Glutamatergic neuron (in vitro differentiated cells): ENCODE data around the gene TANC1. TPM values are rescaled to one million over a fixed set of nuclear protein-coding genes. Genes with fewer than 3 reads are reported as not detected.

Source experiments
- DNase-seq: peaks from one replicate; pipeline ENCODE4 v3.0.0; 2022
- H3K27ac Mint-ChIP-seq: one replicate; pipeline ENCODE4 v1.8.0; 2020; ENCODE audit warnings: mild to moderate bottlenecking, mixed read lengths, inconsistent platforms; ENCODE audit not compliant: unreplicated experiment
- H3K27me3 Mint-ChIP-seq: one replicate; pipeline ENCODE4 v1.8.0; 2020; ENCODE audit warnings: mild to moderate bottlenecking, moderate library complexity, mixed read lengths, inconsistent platforms; ENCODE audit not compliant: unreplicated experiment
- H3K36me3 Mint-ChIP-seq: one replicate; pipeline ENCODE4 v1.8.0; 2020; ENCODE audit warnings: mild to moderate bottlenecking, mixed read lengths, inconsistent platforms; ENCODE audit not compliant: unreplicated experiment
- H3K4me1 Mint-ChIP-seq: one replicate; pipeline ENCODE4 v1.8.0; 2020; ENCODE audit warnings: mild to moderate bottlenecking, low read depth, mixed read lengths, inconsistent platforms; ENCODE audit not compliant: unreplicated experiment
- H3K4me3 Mint-ChIP-seq: one replicate; pipeline ENCODE4 v1.8.0; 2020; ENCODE audit warnings: mild to moderate bottlenecking, mixed read lengths, inconsistent platforms; ENCODE audit not compliant: unreplicated experiment
- H3K9me3 Mint-ChIP-seq: one replicate; pipeline ENCODE4 v1.8.0; 2020; ENCODE audit warnings: mild to moderate bottlenecking, moderate library complexity, mixed read lengths, inconsistent platforms; ENCODE audit not compliant: unreplicated experiment
- CTCF ChIP-seq: fragments of 200-600 bp; sonication (generic); IDR thresholded peaks from one replicate; pipeline ENCODE4 v1.5.0; 2021; ENCODE audit not compliant: partially characterized antibody, unreplicated experiment
- total RNA-seq: library from RNA; stranded (reverse); fragmentation: NEBNext Ultra II Directional; extraction: Animal tissue kit (Norgen Biotek cat#: 25700); gene quantifications from one replicate; pipeline ENCODE4 v1.2.1, GENCODE V29; 2021; ENCODE audit not compliant: unreplicated experiment

Gene TANC1
- total RNA-seq, 1 donor from 2014 or later: 14.9 TPM

- TF ChIP-seq CTCF: no peak
- no peak overlapping the region for H3K4me3 Mint-ChIP-seq
- H3K9me3 Mint-ChIP-seq: peaks cover 3% of the 10 kb centered on the region
- H3K36me3 Mint-ChIP-seq: peaks cover 20% of the 10 kb centered on the region
- H3K4me1 Mint-ChIP-seq: peaks cover 2% of the 10 kb centered on the region
- peaks cover 4% of the 10 kb centered on the region for H3K27me3 Mint-ChIP-seq
- H3K27ac Mint-ChIP-seq: no peak overlapping the region
- DNase-seq: no peak
These were observed 246.7 kb downstream of the TANC1 start for GRCh38 chr2:159215116-159215515.

GRCh38 chr2:159217676-159218075 lies 249.2 kb downstream of the TANC1 start:
- no peak overlapping the region for H3K4me3 Mint-ChIP-seq
- no peak overlapping the region for H3K27ac Mint-ChIP-seq
- no peaks in the 10 kb centered on the region for H3K4me1 Mint-ChIP-seq
- H3K36me3 Mint-ChIP-seq: peaks cover 20% of the 10 kb centered on the region
- DNase-seq: no peak
- peaks cover 4% of the 10 kb centered on the region for H3K27me3 Mint-ChIP-seq
- peaks cover 3% of the 10 kb centered on the region for H3K9me3 Mint-ChIP-seq
- TF ChIP-seq CTCF: no peak

- Mint-ChIP-seq H3K4me1 (no peaks in the 10 kb centered on the region), H3K9me3 (peaks cover 5% of the 10 kb centered on the region), H3K27ac (no peak overlapping the region), H3K4me3 (no peak overlapping the region), H3K27me3 (peaks cover 4% of the 10 kb centered on the region), H3K36me3 (peaks cover 20% of the 10 kb centered on the region)
- TF ChIP-seq CTCF: no peak
- DNase-seq: no peak
These were observed 249.9 kb downstream of the TANC1 start for GRCh38 chr2:159218389-159218788.

GRCh38 chr2:159219394-159219998 lies 251.1 kb downstream of the TANC1 start:
- Mint-ChIP-seq H3K4me1 (no peaks in the 10 kb centered on the region), H3K9me3 (peaks cover 5% of the 10 kb centered on the region), H3K27me3 (peaks cover 4% of the 10 kb centered on the region), H3K4me3 (no peak overlapping the region), H3K36me3 (peaks cover 20% of the 10 kb centered on the region), H3K27ac (no peak overlapping the region)
- no peak for DNase-seq
- TF ChIP-seq CTCF: no peak

GRCh38 chr2:159224061-159224813 lies 255.8 kb downstream of the TANC1 start:
- Mint-ChIP-seq H3K27ac (no peak overlapping the region), H3K4me3 (no peak overlapping the region), H3K9me3 (peaks cover 3% of the 10 kb centered on the region), H3K36me3 (no peaks in the 10 kb centered on the region), H3K4me1 (peaks cover 11% of the 10 kb centered on the region), H3K27me3 (no peaks in the 10 kb centered on the region)
- TF ChIP-seq CTCF: no peak
- no peak for DNase-seq
